T-helper 2 cell treated with Interferon-gamma antibody and Interleukin-4, amounts not matched to agents 100 ng/mL and 5 ng/mL, for 36 hours (primary cell): Measurements from ENCODE around the gene SS18L1. TPM values are rescaled to one million over a fixed set of nuclear protein-coding genes. Genes with fewer than 3 reads are reported as not detected.
"Not testable (repeated sequence)": the region's sequence is repeated elsewhere in the genome, so short reads cannot be mapped to it uniquely, and the experiment has no call there.

Experiments
- intact Hi-C: fragments of 100-400 bp; cut with micrococcal nuclease; formaldehyde crosslinking; loops from one replicate; pipeline ENCODE4 v1.15.1; 2023
- total RNA-seq: library from RNA; stranded (reverse); gene quantifications from 2 replicates; pipeline ENCODE4 v1.2.3, GENCODE V29; 2022

The SS18L1 gene
- total RNA-seq, 1 donor from 2014 or later, result 20.0 TPM

DNA sequence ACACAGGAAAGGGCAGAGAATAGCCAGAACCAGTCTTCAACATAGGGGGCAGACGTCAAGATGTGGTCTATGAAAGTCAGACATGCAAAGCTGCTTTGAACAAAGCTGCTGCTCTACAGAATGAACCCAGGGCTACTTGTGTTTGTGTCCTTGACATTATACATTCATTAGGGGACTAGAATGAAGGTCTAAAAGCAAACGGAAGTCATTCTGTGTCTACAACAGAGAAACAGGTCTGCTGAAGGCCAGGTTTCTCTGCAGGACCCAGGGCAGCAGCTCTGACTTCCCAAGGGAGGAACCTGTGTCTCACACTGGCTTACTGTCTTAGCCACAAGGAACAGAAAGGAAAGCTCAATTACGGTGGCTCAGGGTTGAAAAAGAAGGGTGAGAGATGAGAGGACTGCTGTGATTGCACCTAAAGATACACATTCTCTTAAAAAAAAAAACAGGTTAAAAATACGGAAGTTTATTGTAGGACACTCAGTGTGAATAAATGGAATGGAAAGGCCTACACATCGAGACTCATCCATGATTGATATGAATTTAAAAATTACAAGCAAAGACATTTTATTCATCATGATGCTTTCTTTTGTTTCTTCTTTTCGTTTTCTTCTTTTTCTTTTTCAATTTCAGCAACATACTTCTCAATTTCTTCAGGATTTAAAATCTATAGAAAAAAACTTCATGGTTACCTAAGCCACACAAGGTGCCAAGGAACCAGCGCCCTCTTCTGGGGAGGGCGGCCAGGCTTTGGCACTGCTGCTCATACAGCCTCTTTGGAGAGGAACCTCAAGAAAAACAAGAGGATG, 7.1 kb upstream of the SS18L1 start:
- intact Hi-C loops, result loop anchor here (1.0 kb wide), 1 partner anchor 125 kb away; no protein-coding TSS in a partner anchor

DNA sequence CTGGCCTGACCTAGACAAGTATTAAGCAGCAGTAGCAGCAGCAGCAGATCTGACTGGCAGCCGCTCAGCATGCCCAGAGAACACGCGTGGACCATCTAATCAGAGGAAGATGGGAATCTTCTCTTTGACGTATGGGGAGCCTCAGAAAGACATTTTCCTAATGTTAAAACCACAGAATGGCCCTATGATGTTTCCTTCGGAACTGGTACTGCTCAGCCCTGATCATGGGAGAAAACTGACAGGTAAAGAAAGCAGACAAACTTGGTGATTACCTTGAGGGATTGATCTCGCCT, 6.5 kb upstream of the SS18L1 start:
- intact Hi-C loops, result no loop called here

DNA sequence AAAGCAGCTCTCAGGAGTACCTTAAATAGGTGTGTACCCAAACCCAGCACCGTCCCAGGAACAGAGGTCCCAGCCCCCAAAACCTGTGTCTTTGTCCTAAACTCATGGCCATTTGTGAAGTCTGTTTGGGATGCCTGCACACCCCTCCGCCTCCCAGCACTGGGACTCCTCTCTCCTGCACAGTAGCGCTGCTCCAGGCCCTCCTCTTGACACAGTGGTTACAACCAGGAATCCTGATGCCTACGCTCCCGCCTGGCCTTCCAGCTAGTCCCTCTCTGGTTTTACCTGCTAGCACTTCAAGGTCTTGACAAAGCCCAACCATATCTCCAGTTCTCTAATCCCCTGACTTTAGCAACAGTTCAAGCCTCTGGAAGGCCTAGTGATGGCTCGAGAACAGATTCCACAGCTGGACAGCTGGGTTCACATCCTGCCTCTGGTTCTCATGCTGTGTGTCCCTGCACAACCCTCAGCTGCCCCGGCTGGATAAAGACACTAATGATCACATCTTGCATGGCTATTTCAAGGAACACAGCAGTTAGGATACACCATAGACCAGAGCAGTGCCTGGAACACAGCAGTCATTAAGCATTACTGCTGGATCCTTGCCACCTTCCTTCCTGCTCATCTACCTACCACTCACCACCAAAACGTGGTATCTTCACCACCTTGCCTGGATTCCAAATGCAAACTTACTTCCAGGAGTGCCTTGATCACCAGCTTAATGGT, 5.9 kb upstream of the SS18L1 start:
- intact Hi-C loops, result no loop called here

DNA sequence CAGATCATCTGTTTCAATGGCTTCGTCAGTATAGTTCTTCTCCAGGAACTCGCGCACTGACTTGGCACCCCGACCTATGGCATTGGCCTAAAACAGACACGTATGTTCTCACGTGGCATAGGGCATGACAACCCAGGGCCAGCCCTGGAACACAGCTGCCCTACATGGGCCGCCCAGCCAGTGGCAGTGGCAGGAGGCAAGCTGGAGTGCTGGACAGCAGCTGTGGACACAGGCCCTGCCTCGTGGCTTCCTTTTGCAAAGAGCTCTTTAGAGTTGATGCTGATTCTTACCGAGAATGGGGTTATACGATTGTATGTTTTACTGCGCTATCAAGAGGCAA, 5.4 kb upstream of the SS18L1 start:
- intact Hi-C loops, result no loop called here

DNA sequence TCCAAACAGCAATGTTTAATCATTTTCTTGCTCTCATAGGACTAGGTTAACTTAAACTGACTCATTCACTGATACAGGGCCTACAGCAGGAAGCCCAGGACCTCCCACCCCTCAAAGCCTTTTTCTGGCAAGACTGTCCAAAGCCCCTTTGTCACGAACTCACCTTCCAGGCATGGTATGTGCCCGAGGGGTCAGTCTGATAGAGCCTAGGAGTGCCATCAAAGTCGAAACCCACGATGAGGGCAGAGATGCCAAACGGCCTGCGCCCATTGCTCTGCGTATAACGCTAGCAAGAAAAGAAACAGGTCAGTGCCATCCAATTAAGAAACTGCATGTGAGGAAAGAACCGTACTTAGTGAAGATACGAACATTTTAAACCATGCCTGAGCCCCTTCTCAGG, 4.7 kb upstream of the SS18L1 start:
- intact Hi-C loops, result no loop called here

DNA sequence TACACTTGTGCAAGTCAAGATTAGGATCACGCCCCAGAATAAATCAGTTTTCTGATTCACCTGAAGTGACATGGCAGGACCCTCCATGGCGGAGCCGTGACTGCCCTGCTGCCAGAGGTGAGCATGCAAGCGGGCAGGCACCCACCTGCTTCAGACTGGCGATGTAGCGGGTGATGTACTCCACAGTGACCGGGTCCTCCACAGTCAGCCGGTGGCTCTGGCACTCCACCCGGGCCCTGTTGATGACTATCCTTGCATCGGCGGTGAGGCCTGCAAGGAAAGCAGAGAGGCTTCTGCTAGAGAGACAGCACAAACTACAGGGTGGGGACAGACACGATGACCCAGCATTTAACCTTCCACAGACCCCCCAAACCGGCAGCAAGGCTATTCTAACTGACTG, 3.9 kb upstream of the SS18L1 start:
- intact Hi-C loops, result loop anchor here (5.0 kb wide), 1 partner anchor 163 kb away; the partner anchor contains the start of gene ADRM1

DNA sequence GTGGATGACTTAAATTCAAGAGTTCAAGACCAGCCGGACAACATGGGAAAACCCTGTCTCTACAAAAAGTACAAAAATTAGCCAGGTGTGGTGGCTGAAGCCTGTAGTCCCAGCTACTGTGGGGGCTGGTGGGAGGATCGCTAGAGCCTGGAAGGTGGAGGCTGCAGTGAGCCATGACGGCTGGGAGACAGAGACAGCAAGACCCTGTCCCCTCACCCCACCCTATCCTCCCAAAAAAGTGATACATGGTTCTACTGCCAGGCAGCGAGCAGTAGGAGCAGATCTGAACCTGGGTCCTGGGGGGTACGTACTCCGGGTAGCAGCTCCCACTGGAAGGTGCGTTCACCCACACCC, 2.5 kb upstream of the SS18L1 start:
- intact Hi-C loops, result loop anchor here (5.0 kb wide), 1 partner anchor 161 kb away; the partner anchor contains the start of gene ADRM1

DNA sequence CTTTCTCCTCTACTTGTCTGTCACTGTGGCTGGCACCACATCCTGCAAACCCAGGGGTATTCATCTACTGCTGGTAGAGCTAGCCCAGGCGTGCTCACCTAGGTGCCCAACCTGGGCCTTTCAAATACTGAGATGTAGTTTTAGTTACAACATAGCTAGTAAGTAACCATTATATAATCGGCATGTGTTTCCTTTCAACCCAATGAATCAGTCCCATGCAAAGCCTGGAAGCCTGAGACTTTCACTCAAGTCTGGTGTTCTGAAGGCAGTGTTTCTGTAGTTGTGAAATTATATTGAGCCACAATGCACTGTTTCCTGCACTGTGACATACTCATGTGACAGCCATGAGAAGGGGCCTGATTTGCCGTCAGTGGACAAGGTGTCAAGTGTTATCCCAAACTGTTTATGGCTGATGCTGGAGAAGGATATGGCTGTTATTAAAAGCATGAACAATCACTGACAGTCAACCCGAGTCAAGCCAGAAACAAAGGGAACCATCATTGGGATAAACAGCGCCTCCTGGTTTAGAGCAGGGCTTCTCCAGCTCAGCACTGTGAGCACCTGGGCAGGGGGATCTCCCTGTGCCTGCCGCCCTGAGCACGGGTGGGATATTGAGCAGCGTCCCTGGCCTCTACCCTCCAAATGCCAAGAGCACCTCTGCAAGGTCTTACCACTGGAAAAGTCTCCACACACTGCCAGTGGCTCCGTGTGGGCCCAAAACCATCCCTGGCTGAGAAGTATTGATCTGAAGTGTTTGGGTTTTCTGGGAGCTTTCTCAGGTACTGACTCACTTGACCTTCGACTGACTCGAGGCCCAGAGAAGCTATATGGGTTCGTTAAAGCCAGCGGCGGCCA, 1.9 kb upstream of the SS18L1 start:
- intact Hi-C loops, result loop anchor here (2.0 to 5.0 kb wide), 3 partner anchors 41 to 161 kb away; partner anchors contain the start of genes ADRM1 and MTG2

DNA sequence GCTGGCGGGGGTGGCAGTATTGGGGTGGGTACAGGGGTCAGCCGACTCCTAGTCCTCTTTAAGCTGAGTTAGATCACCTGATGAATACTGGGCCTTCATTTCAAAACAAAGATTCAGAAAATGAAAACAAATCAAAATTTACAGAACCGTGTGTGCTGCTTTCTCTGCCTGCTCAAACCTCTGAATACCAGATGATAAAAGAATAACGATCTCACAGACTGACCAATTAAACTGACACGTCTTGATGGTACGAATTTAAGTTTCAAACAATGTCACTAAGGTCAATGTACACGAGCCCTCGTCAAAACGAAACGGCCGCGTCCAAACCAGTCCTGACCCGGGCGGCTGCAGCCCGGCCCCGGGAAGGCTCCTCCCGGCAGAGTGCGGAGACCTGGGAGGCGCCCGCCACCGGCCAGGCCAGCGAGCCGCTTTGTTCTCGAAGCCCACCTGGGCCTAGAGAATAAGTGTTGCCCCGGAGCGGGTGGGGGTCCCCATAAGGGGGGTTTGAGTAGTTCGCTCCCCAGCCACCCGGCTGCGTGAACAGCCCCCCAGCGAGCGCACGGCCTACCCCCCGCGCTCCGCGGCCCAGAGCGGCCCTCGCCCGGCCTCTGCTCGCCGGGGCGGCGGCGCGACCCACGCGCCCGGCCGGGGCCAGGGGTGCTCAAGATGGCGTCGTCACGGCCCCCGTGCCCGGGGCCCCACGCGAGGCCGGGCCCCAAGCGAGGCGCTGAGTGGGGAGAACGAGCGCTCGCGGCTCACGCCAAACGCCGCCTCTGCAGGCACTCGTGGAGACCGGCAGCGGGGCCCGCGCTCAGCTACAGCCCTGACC, 1.1 kb upstream of the SS18L1 start:
- intact Hi-C loops, result loop anchor here (1.0 to 5.0 kb wide), 5 partner anchors 20 to 160 kb away; partner anchors contain the start of genes ADRM1, LSM14B, MTG2 and OSBPL2

DNA sequence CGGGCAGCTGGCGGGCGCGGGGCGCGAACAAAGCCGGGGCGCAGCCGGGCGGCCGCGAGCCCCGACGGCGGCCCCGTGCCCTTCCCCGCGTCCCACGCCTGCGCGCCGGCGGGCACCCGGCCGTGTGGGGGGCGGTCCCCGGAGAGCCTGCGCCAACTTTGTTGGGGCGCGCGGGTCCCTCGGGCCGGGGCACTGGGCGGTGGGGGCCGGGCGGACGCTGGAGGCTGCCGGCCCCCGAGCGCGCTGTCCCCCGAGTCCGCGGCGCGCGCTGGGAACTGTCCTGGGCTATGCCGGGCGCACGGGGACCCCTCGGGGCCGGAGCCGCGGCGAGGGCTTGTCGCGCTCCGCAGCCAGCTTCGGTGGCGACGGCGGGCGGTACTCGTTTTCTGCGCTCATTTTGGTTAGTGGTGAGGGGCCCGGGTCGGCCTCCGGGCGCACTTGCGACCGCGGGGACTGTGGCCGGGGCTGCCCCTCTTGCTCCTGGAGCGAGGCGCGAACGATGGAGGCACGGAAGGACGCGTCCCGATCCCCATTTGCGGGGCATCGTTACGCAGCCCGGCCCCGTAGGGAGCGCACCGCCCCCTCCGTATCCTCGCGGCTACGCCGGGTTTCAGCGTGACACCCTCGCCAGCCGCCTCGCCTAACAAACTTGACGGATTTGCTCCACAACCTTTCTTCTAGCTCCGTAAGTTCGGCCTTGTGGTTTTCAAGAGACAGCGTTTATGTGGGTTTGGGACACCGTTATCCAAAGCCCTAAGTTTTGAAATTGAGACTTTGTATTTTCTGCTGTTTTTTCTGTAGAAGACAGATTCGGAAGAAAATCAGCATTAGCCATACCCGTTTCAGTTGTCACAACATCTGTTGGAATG, 622 bp downstream of the SS18L1 start:
- intact Hi-C loops, result loop anchor here (1.0 to 5.0 kb wide), 5 partner anchors 22 to 158 kb away; partner anchors contain the start of genes ADRM1, LSM14B, MTG2 and OSBPL2

DNA sequence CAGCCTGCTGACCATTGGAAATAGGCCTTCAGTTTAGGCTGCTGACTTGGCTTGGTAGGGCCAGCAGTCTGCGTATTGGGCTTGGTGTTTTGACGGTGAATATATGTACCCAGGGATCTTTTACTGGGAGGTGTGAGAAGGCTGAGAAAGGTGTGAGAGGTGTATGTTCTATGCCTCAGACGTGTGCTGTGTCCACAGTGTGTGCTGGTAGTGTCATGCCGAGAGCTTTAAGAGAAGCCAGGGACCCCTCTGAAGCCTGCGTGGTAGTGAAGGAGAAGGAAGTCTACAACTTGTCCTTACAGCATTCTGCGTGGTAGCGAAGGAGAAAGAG, 2.1 kb downstream of the SS18L1 start:
- intact Hi-C loops, result no loop called here

DNA sequence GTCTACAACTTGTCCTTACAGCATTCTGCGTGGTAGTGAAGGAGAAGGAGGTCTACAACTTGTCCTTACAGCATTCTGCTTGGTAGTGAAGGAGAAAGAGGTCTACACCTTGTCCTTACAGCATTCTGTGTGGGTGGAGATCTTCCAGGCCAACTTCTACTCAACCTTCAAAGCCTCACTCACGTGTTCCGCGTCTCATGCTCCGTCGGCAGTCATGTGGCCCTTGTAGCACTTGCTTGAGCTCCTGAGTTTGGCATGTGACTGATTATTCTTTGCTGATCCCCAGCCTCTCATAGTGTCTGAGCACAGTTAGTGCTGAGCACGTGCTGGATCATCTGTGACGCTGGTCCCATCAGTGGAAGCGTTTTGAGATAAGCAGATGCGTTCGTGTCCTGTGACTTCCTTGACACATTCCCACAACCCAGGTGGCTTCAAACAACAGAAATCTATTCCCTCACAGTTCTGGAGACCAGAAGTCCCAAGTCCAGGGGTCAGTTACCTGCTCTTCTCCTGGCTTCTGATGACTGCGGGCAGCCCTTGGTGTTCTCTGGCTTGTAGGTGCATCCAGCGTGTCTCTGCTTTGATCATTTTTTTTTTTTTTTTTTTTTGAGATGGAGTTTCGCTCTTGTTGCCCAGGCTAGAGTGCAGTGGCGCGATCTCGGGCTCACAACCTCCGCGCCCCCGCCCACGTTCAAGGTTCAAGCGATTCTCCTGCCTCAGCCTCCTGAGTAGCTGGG, 2.6 kb downstream of the SS18L1 start:
- intact Hi-C loops, result no loop called here

DNA sequence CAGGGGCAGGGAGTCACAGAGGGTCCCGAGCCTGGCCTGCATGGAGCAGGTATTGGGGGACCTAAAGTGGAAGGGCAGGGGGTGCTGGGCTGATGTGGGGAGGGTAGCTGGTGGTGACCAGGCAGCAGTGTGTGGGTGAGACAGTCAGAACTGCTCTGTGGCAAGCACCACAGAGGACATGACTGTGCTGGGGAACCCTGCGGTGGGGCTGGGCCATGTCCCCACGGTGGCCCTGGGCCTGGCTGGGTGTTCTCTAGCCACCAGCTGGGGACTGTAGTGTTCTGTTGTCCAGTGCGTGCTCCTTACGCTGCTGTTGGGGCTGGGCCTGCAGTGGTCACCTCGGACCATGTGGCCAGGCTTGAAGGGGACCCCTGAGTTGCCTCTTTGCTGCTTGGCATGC, 3.6 kb downstream of the SS18L1 start:
- intact Hi-C loops, result no loop called here

DNA sequence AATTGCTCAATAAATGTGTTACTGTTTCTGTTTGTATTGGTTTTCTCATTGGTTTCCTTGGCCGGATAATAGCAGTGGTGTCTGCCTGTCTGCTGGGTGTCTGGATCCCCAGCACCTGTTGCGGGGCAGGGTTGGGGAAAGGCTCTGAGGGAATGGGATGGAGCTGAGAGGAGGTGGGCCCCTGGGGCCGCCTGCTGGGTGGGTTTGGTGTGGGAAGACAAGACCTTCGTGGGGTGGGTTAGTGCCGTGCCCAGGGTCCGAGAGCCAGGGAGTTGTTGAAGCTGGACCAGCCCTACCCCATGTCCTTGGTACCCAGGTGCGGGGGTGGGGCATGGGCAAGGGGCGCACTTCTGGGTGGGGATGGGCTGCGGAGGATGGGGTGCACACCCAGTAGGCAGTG, 4.0 kb downstream of the SS18L1 start:
- intact Hi-C loops, result no loop called here

DNA sequence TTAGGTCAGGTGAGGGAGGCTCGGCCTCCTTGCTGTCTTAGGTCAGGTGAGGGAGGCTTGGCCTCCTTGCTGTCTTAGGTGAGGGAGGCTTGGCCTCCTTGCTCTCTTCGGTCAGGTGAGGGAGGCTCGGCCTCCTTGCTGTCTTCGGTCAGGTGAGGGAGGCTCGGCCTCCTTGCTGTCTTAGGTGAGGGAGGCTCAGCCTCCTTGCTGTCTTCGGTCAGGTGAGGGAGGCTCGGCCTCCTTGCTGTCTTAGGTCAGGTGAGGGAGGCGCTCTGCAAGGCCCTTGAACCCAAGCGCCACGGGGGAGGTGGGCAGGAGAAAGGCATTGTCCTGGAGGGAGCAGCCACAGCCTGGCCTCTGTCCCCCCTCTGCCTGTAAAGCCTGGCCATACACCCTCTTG, 4.8 kb downstream of the SS18L1 start:
- intact Hi-C loops, result not testable (repeated sequence)

DNA sequence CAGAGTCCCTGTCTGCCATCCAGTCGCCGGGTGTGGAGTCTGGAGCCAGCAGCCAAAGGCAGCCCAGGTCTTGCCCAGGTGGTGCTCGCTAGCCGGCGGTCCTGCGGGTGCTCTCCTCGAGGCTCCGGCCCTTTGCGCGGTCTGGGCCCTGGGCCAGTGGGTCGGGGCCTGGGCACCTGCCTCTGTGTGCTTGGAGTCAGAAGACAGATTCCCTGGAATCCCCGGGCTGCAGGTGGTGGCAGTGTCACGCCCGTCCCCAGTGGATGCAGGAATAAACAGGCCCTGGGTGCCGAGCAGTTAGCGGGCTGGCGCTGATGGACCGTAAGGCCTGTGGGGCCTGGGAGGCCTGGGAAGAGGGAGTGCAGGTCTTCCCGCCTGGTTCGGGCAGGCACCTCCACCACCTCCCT, 5.3 kb downstream of the SS18L1 start:
- intact Hi-C loops, result no loop called here

DNA sequence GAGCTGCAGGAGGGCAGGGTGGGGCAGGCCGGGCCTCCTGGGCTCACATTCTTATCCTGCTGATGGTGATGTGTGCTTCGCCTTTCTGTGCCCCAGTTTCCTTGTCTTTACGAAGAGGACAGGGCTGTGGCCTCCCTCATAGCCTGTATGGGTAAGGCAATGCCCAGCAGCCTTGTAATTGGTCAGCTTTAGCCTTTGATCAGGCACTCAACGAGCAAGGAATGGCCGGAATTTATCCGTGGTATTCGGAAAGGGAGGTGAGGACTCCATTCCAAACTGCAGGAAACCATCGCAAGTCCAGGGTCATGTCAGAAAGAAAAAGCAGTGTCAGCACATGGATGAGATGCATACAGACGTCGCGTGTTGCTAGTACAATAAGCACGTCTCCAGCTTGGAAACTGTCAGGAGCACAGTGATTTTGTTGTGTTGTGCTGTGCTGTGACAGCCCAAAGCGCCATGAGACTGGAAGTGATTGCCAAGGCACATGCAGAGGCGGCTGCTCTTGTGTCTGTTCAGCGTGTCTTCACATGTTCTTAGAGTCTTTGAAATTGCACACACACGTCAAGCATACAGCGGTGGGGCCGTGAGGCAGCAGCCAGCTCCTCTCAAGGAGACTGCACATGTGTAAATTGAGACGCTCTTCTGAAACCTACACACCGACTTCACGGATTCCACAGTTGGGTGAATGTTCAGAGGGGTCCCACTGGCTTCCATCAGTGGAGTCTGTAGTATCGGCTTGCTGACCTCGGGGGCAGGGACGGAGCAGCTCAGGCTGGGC, 6.2 kb downstream of the SS18L1 start:
- intact Hi-C loops, result no loop called here

DNA sequence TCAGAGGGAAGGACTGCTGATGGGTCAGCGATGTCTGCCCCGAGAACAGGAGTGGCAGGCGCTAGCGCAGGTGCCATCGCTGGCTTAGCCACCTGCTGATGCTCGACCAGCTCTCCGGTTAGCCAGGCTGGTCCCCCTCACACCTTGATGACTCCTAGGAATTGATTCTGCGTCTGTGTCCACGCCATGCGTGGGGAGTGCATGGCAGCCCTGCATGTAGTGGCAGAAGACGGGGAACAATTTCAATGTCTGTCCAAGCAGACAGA, 6.7 kb downstream of the SS18L1 start:
- intact Hi-C loops, result no loop called here

DNA sequence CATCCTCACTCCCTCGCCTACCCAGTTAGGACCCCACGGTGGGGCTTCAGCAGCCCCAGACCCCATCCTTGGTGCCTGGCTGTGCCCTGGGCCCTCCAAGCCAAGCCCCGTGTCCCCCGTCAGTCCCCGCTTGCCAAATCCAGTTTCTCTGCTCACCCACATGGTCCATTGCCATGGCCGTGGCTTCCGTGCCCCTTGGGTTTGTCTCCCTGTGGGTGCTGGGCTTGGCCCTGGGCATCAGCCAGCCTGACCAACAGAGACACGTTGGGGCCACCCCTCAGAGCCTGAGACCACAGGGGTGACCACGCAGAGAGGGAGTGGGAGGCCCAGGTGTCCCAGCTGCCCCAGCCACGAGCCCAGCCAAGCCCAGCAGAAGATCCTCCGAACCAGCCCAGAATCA, 7.7 kb downstream of the SS18L1 start:
- intact Hi-C loops, result no loop called here
